ENCODE measurements around the gene IPO4.

Gene IPO4

DNA sequence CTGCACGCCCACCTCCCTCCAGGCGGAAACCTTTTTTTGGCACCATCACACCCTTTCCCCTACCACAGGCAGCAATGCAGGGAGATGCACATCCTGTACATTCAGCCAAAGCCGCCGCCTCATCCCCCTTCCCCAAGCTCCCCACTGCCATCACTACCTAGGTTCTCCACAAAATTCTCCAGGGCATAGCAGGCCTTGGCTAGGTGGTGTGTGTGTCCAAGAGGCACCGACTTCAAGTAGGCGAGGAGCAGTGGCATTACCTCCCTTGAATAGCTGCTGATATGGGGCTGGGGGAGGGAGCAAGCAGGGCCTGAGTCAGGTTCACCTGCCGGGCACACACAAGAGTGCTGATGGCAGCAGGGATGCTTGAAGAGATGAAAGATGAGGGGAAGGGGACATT is 3.6 kb downstream of the IPO4 start:
- no peak for DNase-seq (ENCODE audit: low spot score)
- no peak for TF ChIP-seq CTCF (IDR thresholded peaks at IDR 0.05; ENCODE audit: borderline replicate concordance, control extremely low read depth, extremely low read depth, insufficient read depth, missing control alignments)
- in situ Hi-C loops (cut with MboI; ENCODE audit: low sequenced_read_pairs, unreplicated experiment): no loop called here

DNA sequence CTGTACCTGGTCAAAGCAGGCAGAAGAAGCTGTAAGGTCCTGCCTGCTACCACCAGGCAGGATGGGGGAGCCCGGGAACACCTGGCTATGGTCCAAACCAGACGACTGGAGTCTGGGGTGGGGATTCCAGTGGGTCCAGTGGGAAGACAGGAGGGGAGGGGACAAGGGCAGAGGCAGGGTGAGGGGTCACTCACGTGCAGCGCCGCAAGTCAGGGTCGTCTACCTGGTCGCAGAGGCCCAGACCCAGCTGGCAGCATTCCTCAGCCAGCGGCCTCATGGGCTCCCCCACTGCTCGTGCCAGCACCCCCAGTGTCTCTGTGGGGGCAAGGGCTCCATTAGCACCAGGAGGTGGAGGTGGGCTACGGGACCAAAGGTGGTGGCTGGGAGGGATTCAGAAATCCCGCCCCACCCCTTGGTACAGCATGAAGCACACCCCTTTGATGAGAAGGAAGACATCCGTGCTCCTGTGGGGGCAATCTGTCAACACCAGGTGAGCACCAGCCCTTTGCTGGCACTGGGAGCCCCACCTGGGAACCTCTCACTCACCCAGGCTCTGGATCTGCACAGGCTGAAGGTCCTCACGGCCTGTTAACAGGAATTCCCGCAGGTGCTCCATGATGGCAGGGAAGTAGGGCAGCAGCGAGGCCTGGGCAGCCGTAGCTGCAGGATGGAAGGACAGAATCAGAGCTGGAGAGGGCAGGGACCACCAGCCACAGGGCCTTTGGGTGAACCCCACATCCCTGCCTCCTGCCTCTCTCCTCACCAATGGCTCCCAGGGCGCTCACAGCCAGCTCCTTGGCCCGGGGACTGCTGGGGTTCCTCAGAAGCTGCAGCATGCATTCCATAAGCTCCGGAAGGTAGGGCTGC is 4.3 kb downstream of the IPO4 start:
- TF ChIP-seq CTCF (IDR thresholded peaks at IDR 0.05; ENCODE audit: borderline replicate concordance, control extremely low read depth, extremely low read depth, insufficient read depth, missing control alignments): no peak
- in situ Hi-C loops (cut with MboI; ENCODE audit: low sequenced_read_pairs, unreplicated experiment): no loop called here
- DNase-seq (ENCODE audit: low spot score): no peak

DNA sequence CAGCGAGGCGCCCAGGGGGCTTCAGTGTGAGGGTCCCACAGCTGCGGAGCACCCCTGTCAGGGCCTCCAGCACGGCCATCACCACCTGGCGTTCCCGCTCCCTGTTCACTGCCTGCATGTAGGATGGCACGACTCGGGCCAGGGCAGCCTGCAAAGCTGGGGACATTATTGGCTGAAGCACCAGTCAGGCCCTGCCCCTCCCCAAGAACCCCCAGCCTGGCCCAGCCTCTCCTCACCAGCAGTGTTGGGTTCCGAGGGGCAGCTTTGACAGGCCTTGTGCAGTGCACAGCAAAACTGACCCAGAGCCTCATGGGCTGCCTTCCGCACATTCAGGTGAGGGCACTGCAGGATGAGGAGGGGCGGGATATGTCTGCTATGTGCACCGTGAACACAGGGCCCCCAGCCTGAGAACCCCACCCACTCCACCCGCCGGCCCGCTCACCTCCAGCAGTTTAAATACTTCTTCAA is 5.6 kb downstream of the IPO4 start:
- in situ Hi-C loops (cut with MboI; ENCODE audit: low sequenced_read_pairs, unreplicated experiment): no loop called here
- no peak for DNase-seq (ENCODE audit: low spot score)
- TF ChIP-seq CTCF (IDR thresholded peaks at IDR 0.05; ENCODE audit: borderline replicate concordance, control extremely low read depth, extremely low read depth, insufficient read depth, missing control alignments): no peak

DNA sequence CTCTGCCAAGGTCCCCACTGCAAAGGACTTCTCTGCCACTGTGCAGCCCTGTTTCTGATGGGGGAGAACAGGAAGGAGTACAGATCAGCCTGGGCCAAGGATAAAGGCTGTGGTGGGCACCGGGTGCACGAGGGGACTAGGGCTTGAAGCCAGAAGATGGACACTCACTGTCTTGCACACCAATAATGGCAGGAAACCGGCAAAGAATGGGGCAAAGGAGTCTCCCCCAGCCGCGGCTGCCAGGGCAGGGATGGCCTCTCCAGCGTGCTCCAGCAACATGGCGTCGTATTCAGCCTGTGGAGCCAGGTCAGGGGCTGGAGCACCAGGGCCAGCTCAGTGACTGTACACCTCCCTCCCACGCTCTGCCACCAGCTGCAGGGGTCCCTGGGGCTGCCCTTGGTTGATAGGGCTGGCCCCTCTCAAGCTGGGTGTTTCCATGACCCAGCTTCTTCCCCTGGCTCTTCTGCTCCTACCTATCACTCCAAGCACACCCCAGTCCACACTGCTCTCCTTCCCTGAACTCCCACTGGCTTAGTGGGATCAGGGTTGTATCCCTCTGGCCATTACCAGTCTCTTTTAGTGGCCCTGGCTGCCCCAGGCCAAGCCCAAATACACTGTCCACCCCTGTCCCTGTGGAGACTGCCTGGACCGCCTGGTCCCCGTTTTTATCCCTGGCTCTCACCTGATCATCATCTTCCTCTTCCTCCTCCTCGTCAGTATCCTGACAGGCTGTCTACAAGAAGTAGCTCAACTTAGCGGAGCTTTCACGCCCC is 6.3 kb downstream of the IPO4 start:
- in situ Hi-C loops (cut with MboI; ENCODE audit: low sequenced_read_pairs, unreplicated experiment): no loop called here
- no peak for DNase-seq (ENCODE audit: low spot score)
- TF ChIP-seq CTCF (IDR thresholded peaks at IDR 0.05; ENCODE audit: borderline replicate concordance, control extremely low read depth, extremely low read depth, insufficient read depth, missing control alignments): no peak

DNA sequence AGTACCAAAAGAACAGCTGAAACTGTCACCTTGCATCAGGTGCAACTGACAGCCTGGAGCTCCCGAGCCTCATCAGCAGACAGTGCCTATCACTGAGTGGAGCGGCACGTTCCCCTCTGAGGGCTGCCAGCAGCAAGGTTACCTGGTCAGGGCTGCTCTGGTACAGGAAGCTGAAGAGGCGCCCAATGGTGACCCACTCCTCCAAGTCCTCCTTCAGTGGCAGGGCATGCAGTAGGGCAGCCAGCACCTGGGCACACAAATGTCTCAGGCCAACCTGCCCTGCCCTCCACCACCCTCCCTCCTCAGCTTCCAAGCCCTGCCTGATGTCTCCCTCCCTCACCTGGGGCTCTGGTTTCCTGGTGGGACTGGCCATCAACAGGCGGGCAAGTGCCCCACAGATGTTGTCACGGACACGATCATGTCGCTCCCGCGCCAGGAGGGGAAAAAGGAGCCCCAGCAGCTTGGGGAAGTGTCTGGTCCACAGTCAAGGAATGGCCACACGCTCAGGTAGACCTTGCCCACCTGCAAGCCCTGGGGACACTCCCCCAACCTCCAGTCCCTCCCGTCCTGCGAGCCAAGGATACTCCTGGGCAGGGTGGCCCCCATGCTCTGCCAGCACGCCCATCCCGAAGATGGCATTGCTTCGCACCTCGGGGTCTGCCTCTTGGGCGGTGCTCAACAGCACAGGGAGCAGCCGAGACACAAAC is 7.1 kb downstream of the IPO4 start:
- in situ Hi-C loops (cut with MboI; ENCODE audit: low sequenced_read_pairs, unreplicated experiment): no loop called here
- no peak for DNase-seq (ENCODE audit: low spot score)
- no peak for TF ChIP-seq CTCF (IDR thresholded peaks at IDR 0.05; ENCODE audit: borderline replicate concordance, control extremely low read depth, extremely low read depth, insufficient read depth, missing control alignments)

Data from GM13976 (cell line).